KMS-11 (cell line): Measurements from ENCODE around the gene SLC31A1.

ENCODE experiments used
- H2AFZ ChIP-seq: fragments of 200-600 bp; sonication (generic); 2 replicates; pipeline ENCODE4 v1.6.1; 2016; ENCODE audit warnings: antibody characterized with exemption, mixed run types, low read depth
- H3K27ac ChIP-seq: fragments of 200-600 bp; sonication (generic); 2 replicates; pipeline ENCODE4 v1.6.1; 2016; ENCODE audit warnings: mild to moderate bottlenecking, mixed run types
- H3K27me3 ChIP-seq: fragments of 200-600 bp; sonication (generic); 2 replicates; pipeline ENCODE4 v1.6.1; 2017; ENCODE audit warnings: mild to moderate bottlenecking, low read depth, mixed run types, moderate library complexity; ENCODE audit not compliant: insufficient read depth
- H3K36me3 ChIP-seq: fragments of 200-600 bp; sonication (generic); 2 replicates; pipeline ENCODE4 v1.6.1; 2017; ENCODE audit warnings: mild to moderate bottlenecking, mixed run types; ENCODE audit not compliant: insufficient read depth
- H3K4me1 ChIP-seq: fragments of 200-600 bp; sonication (generic); 2 replicates; pipeline ENCODE4 v1.6.1; 2016; ENCODE audit warnings: mild to moderate bottlenecking, low read depth, mixed run types; ENCODE audit not compliant: poor library complexity, severe bottlenecking
- H3K4me2 ChIP-seq: fragments of 200-600 bp; sonication (generic); 2 replicates; pipeline ENCODE4 v1.7.0; 2016; ENCODE audit warnings: mild to moderate bottlenecking, mixed run types
- H3K4me3 ChIP-seq: fragments of 200-600 bp; sonication (generic); IDR thresholded peaks from 2 replicates; pipeline ENCODE4 v1.6.1; 2017; ENCODE audit warnings: low read depth, low read length, mixed read lengths; ENCODE audit not compliant: insufficient read depth
- H3K79me2 ChIP-seq: fragments of 200-600 bp; sonication (generic); 2 replicates; pipeline ENCODE4 v1.6.1; 2016; ENCODE audit warnings: low read depth, mixed run types; ENCODE audit not compliant: insufficient read depth
- H3K9ac ChIP-seq: fragments of 200-600 bp; sonication (generic); 2 replicates; pipeline ENCODE4 v1.6.1; 2016; ENCODE audit warnings: mild to moderate bottlenecking, mixed run types
- H4K20me1 ChIP-seq: fragments of 200-600 bp; sonication (generic); 2 replicates; pipeline ENCODE4 v1.6.1; 2016; ENCODE audit warnings: mild to moderate bottlenecking, mixed run types; ENCODE audit not compliant: insufficient read depth
- CTCF ChIP-seq: fragments of 200-600 bp; sonication (generic); conservative IDR thresholded peaks from 2 replicates; pipeline ENCODE4 v1.6.1; 2017; ENCODE audit warnings: low read depth, mild to moderate bottlenecking, antibody characterized with exemption, low read length, moderate library complexity, mixed read lengths

The SLC31A1 gene

GRCh38 chr9:113178087-113178486 lies 43.3 kb upstream of the SLC31A1 start:
- no peaks in the 10 kb centered on the region; the same call in 1 of the 2 replicates for H3K36me3 ChIP-seq
- H2AFZ ChIP-seq = no peak overlapping the region
- no peak overlapping the region for H3K4me2 ChIP-seq
- no peaks in the 10 kb centered on the region for H3K79me2 ChIP-seq
- no peak overlapping the region for H3K27ac ChIP-seq
- H3K27me3 ChIP-seq = no peaks in the 10 kb centered on the region
- H3K4me1 ChIP-seq = peaks cover 4% of the 10 kb centered on the region
- H3K4me3 ChIP-seq = no peak overlapping the region
- H3K9ac ChIP-seq = no peak overlapping the region
- no peak for TF ChIP-seq CTCF
- no peaks in the 10 kb centered on the region for H4K20me1 ChIP-seq

GRCh38 chr9:113179839-113180238 lies 41.5 kb upstream of the SLC31A1 start:
- Histone ChIP-seq H3K27ac (no peak overlapping the region), H3K27me3 (no peaks in the 10 kb centered on the region), H2AFZ (no peak overlapping the region), H3K36me3 (no peaks in the 10 kb centered on the region; the same call in 1 of the 2 replicates), H4K20me1 (no peaks in the 10 kb centered on the region), H3K9ac (no peak overlapping the region), H3K79me2 (no peaks in the 10 kb centered on the region), H3K4me3 (no peak overlapping the region), H3K4me1 (peaks cover 4% of the 10 kb centered on the region), H3K4me2 (no peak overlapping the region)
- TF ChIP-seq CTCF = no peak

- Histone ChIP-seq H3K4me2 (no peak overlapping the region), H4K20me1 (no peaks in the 10 kb centered on the region), H3K4me3 (no peak overlapping the region), H3K79me2 (no peaks in the 10 kb centered on the region), H3K36me3 (no peaks in the 10 kb centered on the region; the same call in 1 of the 2 replicates), H3K27ac (no peak overlapping the region), H2AFZ (no peak overlapping the region), H3K9ac (no peak overlapping the region), H3K4me1 (peaks cover 4% of the 10 kb centered on the region), H3K27me3 (no peaks in the 10 kb centered on the region)
- TF ChIP-seq CTCF = no peak
Measured at GRCh38 chr9:113181165-113181564, 40.2 kb upstream of the SLC31A1 start.

- Histone ChIP-seq H3K9ac (no peak overlapping the region), H4K20me1 (no peaks in the 10 kb centered on the region), H3K27ac (no peak overlapping the region), H2AFZ (no peak overlapping the region), H3K4me1 (peaks cover 4% of the 10 kb centered on the region), H3K4me3 (no peak overlapping the region), H3K27me3 (no peaks in the 10 kb centered on the region), H3K36me3 (no peaks in the 10 kb centered on the region; the same call in 1 of the 2 replicates), H3K79me2 (no peaks in the 10 kb centered on the region), H3K4me2 (no peak overlapping the region)
- no peak for TF ChIP-seq CTCF
Measured at GRCh38 chr9:113183956-113184488, 37.3 kb upstream of the SLC31A1 start.
